HepG2 (cell line): ENCODE results near the gene BLOC1S4. TPM values are rescaled to one million over a fixed set of nuclear protein-coding genes. Genes with fewer than 3 reads are reported as not detected.

Source experiments
- ATM ChIP-seq: fragments of 450-650 bp; IDR thresholded peaks from 2 replicates; pipeline ENCODE4 v1.7.1; 2017; ENCODE audit warnings: mild to moderate bottlenecking, borderline replicate concordance
- CBFB ChIP-seq: sonication (generic); formaldehyde crosslinking; IDR thresholded peaks from 2 replicates; pipeline ENCODE4 v1.4.0; 2020; ENCODE audit warnings: missing genetic modification reagents
- CC2D1A ChIP-seq: sonication (generic); formaldehyde crosslinking; IDR thresholded peaks from 2 replicates; pipeline ENCODE4 v1.8.1; 2023; ENCODE audit warnings: mild to moderate bottlenecking, missing genetic modification reagents
- CEBPG ChIP-seq: IDR thresholded peaks from 2 replicates; pipeline ENCODE4 v1.6.1; 2016
- FOXC1 ChIP-seq: sonication (generic); formaldehyde crosslinking; IDR thresholded peaks from 2 replicates; pipeline ENCODE4 v1.8.0; 2022; ENCODE audit warnings: mild to moderate bottlenecking, missing genetic modification reagents, borderline replicate concordance
- GATA4 ChIP-seq: sonication (generic); IDR thresholded peaks from 2 replicates; pipeline ENCODE4 v1.6.1; 2016; ENCODE audit warnings: antibody characterized with exemption, low read depth, borderline replicate concordance
- HIVEP1 ChIP-seq: sonication (generic); formaldehyde crosslinking; IDR thresholded peaks from 2 replicates; pipeline ENCODE4 v1.4.0; 2020; ENCODE audit warnings: mild to moderate bottlenecking, missing genetic modification reagents
- HNRNPL ChIP-seq: fragments of 200-400 bp; formaldehyde crosslinking; IDR thresholded peaks from 2 replicates; pipeline ENCODE4 v1.6.1; 2017; ENCODE audit warnings: mild to moderate bottlenecking, low read depth, low read length
- KDM5B ChIP-seq: sonication (generic); formaldehyde crosslinking; IDR thresholded peaks from 2 replicates; pipeline ENCODE4 v1.4.0; 2020; ENCODE audit warnings: missing genetic modification reagents, mild to moderate bottlenecking, borderline replicate concordance
- KIAA2018 ChIP-seq: sonication (generic); formaldehyde crosslinking; IDR thresholded peaks from 2 replicates; pipeline ENCODE4 v1.5.0; 2020; ENCODE audit warnings: mild to moderate bottlenecking, missing genetic modification reagents, borderline replicate concordance
- MAFK ChIP-seq, 2 experiments: IDR thresholded peaks in 1 of 2; conservative IDR thresholded peaks in 1 of 2; 2 replicates each; pipeline ENCODE4 v1.6.1; 2011; ENCODE audit warnings: improper control_type of control experiment in 2 of 2, low read length in 2 of 2
- RFX5 ChIP-seq: IDR thresholded peaks from 2 replicates; pipeline ENCODE4 v1.6.1; 2011; ENCODE audit warnings: low read depth, low read length, improper control_type of control experiment
- ZNF12 ChIP-seq: sonication (generic); formaldehyde crosslinking; IDR thresholded peaks from 2 replicates; pipeline ENCODE4 v1.5.0; 2020; ENCODE audit warnings: missing genetic modification reagents
- ZNF441 ChIP-seq: sonication (generic); formaldehyde crosslinking; IDR thresholded peaks from 2 replicates; pipeline ENCODE4 v1.7.0; 2021; ENCODE audit warnings: missing genetic modification reagents, borderline replicate concordance
- ZNF589 ChIP-seq: sonication (generic); formaldehyde crosslinking; conservative IDR thresholded peaks from 2 replicates; pipeline ENCODE4 v1.8.0; 2022; ENCODE audit warnings: mild to moderate bottlenecking, moderate library complexity, missing genetic modification reagents
- polyA plus RNA-seq, 8 experiments: library from polyadenylated mRNA; depleted of rRNA in 3 of 8; stranded (reverse) in 7 of 8; unstranded in 1 of 8; fragments of >200 nt; fragmentation: Illumina TruSeq in 4 of 8; extraction: Trizol in 4 of 8; gene quantifications; 2 replicates each; pipeline versions ENCODE4 v1.2.1 to v1.2.3, GENCODE V29; 2011 to 2016; ENCODE audit warnings: low read depth in 4 of 8, missing spikeins in 1 of 8, mixed read lengths in 1 of 8; ENCODE audit not compliant: insufficient read depth in 1 of 8
- total RNA-seq, 5 experiments: library from RNA; depleted of rRNA; stranded (reverse); fragments of >200 nt; fragmentation: Illumina TruSeq; extraction: Trizol; gene quantifications; 2 replicates each; pipeline ENCODE4 v1.2.3, GENCODE V29; 2016; ENCODE audit warnings: low read depth in 1 of 5
- TF ChIP-seq, protein P1 (sequence below), 2 experiments: sonication (generic) in 1 of 2; formaldehyde crosslinking in 1 of 2; IDR thresholded peaks; 2 replicates each; pipeline versions ENCODE4 v1.4.0 to v1.6.1; 2016 to 2020; ENCODE audit warnings: borderline replicate concordance in 1 of 2, low read depth in 1 of 2, mild to moderate bottlenecking in 1 of 2, missing genetic modification reagents in 1 of 2

The BLOC1S4 gene
- total and polyA plus RNA-seq, 2 of the 13 experiments (the other 11 are each of a cell fraction or from before 2014, with no cell fraction given): 15.5 to 20.9 TPM

- TF ChIP-seq KIAA2018 (CRISPR knock-in tag) (no peak), KDM5B (peak; percentile 85; the same call in 1 of the 2 replicates), MAFK (conservative IDR thresholded peaks at IDR 0.05 in 1 of 2, IDR thresholded peaks at IDR 0.05 in 1 of 2; ENCODE audit: low read length in 2 of 2) (no peak), HNRNPL (no peak), HIVEP1 (CRISPR knock-in tag) (no peak), ATM (no peak), GATA4 (no peak), ZNF12 (CRISPR knock-in tag) (0 out of 2 replicates have a peak, but pooled peaks have one; percentile 10), CBFB (CRISPR knock-in tag) (peak; percentile 79; the same call in 1 of the 2 replicates), ZNF589 (CRISPR knock-in tag) (0 out of 2 replicates have a peak, but pooled peaks have one; percentile 57), RFX5 (0 out of 2 replicates have a peak, but pooled peaks have one; percentile 13), CC2D1A (CRISPR knock-in tag) (no peak; the same call in 1 of the 2 replicates), CEBPG (CRISPR knock-in tag) (peak; percentile 31; the same call in 1 of the 2 replicates), FOXC1 (CRISPR knock-in tag) (peak; percentile 67; the same call in 1 of the 2 replicates), ZNF441 (CRISPR knock-in tag) (peak; percentile 85)
- TF ChIP-seq, protein P1, sequence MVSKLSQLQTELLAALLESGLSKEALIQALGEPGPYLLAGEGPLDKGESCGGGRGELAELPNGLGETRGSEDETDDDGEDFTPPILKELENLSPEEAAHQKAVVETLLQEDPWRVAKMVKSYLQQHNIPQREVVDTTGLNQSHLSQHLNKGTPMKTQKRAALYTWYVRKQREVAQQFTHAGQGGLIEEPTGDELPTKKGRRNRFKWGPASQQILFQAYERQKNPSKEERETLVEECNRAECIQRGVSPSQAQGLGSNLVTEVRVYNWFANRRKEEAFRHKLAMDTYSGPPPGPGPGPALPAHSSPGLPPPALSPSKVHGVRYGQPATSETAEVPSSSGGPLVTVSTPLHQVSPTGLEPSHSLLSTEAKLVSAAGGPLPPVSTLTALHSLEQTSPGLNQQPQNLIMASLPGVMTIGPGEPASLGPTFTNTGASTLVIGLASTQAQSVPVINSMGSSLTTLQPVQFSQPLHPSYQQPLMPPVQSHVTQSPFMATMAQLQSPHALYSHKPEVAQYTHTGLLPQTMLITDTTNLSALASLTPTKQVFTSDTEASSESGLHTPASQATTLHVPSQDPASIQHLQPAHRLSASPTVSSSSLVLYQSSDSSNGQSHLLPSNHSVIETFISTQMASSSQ (IDR thresholded peaks at IDR 0.05; ENCODE audit: low read depth): no peak
- TF ChIP-seq, protein P1 (CRISPR knock-in tag; IDR thresholded peaks at IDR 0.05; ENCODE audit: borderline replicate concordance): 0 out of 2 replicates have a peak, but pooled peaks have one; percentile 41
Measured at GRCh38 chr4:6673660-6674499, 42.1 kb upstream of the BLOC1S4 start (continued).
